GM18526 (cell line): Measurements from ENCODE around the gene ELP2.

Source experiments
- POLR2A ChIP-seq: IDR thresholded peaks from 3 replicates; pipeline ENCODE4 v1.6.1; 2011; ENCODE audit not compliant: insufficient read length; ENCODE audit errors: extremely low read depth

ELP2 gene

DNA sequence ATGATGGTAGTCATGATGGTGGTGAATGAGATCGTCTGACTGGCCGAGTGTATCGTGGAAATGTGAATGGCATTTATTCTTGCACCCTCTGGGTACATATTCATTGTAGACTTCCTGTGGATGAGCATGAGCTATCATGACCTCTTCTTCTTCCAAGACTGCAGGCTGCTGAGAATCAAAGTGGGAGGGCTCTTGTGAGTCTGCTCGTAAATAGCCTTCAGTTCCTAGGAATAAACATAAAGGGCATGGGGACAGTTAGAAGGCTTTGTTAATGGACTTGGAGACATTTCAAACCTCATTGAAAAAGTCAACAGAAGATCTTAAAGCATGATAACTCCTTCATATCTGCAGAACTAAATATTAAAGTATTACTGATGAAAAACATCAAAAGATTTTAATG is 15.4 kb upstream of the ELP2 start:
- no peak for TF ChIP-seq POLR2A

DNA sequence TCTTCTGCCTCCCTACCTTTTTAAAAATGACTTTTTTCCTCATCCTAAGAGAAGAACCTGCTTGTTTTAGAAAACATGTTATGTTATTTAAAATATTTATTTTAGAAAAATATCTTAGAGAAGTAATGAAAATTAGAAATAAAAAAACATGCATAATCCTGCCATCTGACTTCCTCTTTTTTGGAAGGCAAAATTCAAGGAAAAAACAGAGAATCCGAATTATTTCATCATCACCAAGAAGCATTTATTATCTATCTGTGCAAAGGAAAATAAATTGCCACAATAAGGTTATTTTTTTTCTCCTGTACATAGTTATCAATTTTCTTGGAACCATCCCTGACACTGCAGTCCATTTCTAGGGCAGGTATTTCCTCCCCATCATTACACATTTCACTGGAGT is 15.0 kb upstream of the ELP2 start:
- no peak for TF ChIP-seq POLR2A

DNA sequence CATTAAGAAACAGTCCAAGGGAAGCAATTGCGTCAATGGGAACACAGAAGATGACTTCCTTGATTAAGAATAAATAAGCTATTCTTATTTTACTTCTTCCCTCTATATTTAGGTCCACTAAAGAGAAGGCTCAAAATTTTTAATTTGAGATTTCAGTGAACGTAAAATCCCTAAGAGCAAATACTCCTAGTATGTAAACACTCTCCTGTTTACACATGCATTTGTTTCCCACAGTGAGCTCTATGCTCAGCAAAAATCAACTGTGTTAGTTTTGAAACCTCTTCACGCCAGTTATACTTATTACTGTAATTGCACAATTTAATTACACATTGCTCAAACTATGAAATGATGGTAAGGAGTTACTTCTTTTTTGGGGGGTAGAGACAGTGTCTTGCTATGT is 9.4 kb upstream of the ELP2 start:
- no peak for TF ChIP-seq POLR2A

DNA sequence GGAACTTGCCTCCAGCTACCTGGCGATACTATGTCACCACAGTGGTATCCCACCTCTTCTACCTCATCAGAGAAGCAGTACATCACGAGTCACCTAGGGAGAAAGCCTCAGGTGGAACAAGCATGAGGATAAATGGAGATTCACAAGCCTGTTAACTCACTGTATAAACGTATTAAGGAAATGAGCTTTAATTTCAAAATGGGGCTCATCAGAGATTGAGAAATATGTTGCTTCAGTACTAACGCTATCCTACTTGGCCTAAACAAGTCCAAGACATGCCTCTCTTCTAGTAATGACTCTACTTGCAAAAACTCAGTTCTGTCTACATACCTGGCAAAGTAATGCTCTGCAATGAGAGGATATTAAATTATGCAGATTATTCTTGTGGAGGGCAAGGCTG is 4.9 kb upstream of the ELP2 start:
- TF ChIP-seq POLR2A = no peak

DNA sequence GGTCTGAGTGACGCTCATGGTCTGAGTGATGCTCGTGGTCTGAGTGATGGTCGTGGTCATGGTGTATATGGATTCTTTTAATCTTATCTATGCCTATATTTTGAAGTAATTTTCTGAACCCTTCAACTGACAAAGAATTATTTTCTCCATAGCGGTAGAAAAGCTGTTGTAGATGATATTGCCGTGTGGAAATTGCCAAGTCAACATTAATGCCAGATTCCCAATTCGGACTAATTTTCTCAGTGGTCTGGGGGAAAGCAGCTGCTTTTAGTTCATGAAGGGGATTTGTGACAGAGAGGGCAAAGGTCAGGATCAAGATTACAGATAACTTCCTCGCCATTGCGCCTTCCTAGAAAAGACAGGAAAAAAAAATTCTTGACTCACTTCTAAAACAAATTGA is 3.0 kb upstream of the ELP2 start:
- no peak for TF ChIP-seq POLR2A

DNA sequence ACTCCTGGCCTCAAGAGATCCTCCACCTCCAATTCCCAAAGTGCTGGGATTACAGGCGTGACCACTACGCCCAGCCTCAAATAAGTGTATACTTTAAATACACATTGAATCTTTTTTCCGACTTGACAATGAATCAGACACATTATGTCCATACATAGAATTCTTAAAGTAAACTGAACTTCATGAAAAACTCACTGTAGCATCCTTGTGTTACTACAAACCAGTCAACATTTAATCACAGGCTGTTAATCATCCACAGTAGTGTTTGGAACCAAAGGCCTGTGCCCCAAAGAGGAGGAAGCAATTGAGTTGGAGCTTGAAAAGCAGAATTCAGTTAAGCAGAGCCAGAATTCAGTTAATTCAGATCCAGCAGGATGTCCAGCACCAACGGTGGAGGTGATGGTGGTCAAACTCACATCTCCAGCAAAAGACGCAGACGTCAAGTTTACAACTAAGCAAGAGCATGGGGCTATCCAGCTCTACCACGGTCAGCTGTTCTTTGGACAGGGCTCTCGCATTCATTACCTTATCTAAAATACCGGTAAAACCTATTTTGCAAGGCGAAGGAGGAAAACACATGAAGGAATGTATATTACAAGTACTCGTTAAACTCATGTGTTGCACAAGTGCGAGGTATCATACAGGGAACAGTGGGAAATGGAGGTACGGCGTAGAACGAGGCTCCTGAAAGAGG is 1.7 kb upstream of the ELP2 start:
- TF ChIP-seq POLR2A = no peak

DNA sequence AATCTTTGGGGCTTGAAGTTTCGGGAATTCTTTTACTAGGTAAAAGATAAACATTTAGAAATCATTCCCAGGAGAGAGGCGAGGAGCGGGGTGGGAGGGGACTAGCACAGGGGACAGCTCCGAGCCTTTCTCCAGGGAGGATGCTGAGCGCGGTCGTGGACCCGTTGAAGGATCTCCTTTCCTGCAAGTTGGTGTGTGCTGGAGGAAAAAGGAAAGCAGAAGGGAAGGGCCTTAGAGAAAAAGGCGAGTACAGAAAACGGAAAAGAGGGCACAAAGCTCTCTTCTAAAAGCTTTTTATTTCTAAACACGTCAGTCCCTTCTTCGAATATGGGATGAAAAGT is 1.2 kb upstream of the ELP2 start:
- no peak for TF ChIP-seq POLR2A

DNA sequence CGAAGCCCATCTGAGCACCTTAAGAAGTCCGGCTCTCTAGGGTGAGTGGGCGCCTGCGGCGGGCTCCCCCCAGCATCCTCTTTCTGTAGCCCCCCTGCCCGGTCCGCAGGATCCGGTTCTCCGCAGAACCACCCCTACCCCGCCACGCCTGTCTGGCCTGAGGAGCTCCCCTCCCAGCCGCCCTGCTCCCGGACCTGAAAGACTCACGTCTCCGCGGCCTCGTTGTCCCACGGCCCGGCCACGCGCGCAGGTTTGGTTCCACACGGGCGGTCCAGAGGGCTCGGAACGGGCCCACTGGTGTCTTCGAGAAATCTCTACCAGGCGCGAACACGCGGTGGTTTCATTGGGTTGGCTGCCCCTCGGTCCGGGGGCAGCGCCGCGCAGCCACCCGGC is 796 bp upstream of the ELP2 start:
- TF ChIP-seq POLR2A = no peak

DNA sequence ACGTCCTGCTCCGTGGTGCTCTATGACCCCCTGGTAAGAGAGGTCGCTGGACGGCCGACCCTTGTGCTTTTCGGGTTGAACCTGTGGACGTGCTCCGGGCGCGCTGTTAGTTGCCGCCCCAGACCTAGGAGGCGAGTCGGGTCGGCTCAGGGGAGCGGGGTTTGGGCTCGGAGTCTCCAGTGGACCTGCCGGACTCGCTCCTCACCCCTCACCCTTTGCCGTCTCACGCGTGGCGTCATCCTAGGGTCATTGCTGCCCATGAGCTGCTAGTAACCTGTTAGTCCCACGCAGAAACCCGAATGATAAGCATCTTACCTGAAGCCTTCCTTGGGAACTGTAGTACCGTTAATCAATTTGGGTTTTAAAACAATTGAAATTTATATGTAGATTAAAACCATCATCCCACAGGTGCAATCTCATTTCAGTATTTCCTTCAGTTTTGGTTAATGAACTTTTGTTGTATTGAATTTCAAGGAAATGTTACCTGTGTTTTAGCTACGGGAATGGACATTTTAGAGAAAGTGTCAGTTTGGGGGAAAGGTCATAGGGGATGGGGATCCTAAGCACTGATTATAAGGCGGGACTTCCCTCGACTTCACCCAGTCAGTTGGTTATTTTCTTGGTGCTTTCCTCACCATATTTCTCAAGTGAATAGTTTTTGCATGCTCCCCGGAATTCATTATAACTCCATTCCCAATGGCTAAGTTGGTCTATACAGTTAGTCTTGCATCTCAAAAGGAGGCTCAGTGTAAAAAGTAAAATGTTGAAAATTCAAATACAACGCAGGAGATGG is 536 bp downstream of the ELP2 start:
- no peak for TF ChIP-seq POLR2A

DNA sequence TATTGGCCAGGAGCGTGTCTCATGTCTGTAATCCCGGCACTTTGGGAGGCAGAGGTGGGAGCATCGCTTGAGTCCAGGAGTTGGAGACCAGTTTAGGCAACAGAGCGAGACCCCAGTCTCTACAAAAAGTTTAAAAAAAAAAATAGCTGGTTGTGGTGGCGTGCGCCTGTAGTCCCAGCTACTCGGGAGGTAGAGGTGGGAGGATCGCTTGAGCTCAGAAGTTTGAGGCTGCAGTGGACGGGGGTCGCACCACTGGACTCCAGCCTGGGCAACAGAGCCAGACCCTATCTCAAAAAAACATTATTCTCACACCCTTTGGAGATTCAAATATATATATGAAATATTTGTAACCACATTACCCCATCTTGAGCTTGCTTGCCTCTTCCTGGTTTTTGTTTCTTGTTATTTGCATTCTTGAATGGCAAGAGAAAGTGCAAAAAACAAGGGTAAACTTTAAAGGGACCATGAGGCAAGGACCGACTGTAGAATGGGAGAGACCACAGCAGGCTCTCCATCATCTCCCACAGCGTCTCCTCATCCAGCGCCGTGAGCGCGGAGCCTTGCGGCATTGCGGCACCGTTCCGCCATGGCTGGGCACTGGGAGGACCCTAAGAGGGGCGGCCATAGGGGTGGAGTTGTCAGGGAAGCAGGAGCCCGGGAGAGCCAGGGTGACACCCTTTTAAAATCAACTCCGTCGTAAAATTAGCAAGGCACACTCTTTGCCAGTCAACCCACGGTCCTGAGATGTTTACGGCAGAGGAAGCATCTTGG is 1.4 kb downstream of the ELP2 start:
- TF ChIP-seq POLR2A = no peak

DNA sequence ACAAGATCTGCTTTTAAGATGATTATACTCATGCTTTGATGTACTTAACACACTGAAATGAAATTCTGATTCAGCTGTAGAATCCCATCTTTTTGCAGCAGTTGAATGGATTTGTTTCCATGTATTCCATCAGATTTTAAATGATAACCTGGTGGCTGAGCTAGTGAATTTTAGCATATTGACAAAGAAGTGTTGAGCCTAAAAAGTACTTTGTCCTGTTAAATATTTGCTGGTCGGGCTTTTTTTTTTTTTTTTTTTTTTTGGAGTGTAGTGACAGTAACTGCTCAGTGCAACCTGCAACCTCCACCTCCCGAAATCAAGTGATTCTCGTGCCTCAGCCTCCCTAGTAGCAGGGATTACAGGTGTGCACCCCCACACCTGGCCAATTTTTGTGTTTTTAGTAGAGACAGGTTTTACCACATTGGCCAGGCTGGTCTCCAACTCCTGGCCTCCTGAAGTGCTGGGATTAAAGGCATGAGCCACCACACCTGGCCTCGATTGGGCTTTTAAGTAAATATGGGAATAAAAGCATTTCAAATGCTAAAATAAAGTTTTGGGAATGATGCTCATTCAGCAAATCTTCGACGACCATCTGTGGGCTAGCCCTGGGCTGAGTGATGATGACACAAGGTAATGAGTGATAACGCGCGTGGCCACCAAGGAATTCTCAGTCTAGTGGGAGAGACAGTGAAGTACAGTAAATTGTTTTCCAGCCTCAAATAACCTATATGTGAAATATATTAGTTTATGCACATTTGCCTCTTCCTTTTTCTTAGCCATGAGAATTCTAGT is 2.2 kb downstream of the ELP2 start:
- no peak for TF ChIP-seq POLR2A

DNA sequence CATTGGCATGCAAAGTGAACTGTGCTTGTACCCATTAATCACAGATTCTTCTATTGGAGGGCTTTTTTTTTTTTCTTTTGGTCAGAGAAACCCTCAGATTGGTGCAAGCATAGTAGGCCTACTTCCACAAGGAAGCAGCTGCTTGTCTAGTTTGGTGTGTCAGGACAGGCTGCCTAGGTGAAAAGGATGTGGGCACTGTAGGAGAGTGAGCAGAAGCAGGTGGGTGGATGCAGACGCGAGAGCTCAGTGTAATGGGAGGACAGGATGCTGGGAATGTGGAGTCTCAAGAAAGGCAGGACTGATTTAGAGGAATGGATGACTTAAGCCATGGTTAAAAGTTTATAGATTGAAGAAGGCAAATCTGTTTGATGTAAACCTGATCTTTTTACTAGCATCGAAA is 3.1 kb downstream of the ELP2 start:
- TF ChIP-seq POLR2A = no peak

DNA sequence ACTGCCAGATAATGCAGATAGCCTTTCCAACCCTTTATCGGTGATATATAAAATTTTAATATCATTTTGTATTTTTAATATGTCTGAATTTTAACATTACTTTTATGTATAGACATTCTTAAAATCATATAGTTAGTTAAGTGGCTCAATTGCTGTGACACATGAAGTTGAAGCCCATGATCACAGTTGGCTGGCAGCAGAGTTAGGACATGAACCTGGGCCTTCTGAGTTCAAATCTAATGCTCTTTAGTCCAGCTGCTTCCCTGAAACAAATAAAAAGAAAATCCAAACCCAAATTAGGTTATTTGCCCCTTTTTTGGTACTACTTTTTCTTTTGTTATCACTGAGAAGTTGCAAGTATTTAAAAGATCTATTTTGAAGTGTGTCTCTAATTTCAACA is 5.6 kb downstream of the ELP2 start:
- TF ChIP-seq POLR2A = no peak

DNA sequence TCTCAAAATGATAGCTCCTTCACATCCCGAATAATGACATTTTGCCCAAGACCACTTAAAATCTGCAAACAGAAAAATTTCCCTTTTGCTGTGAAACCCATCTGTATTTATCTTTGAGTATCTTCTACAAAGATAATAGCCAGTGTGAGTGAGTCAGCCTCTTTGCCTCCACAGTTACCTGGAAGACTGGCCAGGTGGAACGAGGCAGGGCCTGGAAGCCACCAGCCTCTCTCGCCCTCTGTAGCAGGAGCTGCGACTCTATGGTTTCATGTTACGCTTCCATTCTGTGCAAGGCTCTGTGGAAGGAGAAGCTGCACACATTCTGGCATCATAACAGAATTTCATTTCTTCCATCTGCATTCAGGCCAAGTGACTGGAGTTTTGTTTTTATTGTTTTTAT is 9.5 kb downstream of the ELP2 start:
- TF ChIP-seq POLR2A = no peak

DNA sequence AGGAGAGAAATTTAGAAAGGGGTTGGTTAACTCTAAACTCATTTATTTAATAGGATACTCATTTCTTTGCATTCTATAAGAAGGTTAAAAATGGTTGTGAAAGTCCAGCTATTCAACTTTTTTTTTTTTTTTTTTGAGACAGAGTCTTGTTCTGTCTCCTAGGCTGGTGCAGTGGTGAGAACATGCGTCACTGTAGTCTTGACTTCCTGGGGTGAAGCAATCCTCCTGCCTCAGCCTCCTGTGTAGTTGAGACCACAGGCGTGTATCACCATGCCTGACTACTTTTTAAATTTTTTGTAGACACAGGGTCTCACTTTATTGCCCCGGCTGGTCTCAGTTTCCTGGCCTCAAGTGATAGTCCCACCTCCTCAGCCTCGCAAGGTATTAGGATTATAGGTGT is 11.9 kb downstream of the ELP2 start:
- no peak for TF ChIP-seq POLR2A
